Pancreas (tissue), 10 donors: ENCODE results near the gene PA2G4. TPM values are rescaled to one million over a fixed set of nuclear protein-coding genes. Genes with fewer than 3 reads are reported as not detected.
A peak's percentile ranks its signal among the peaks of the same experiment; 100 is the strongest.

ENCODE experiments used
- ATAC-seq, 4 donors: fragments of 200-7000 bp; cut with Tn5 transposase; one replicate each; pipeline versions ENCODE4 v1.8.0 to v1.9.1; 2020; ENCODE audit warnings: mild to moderate bottlenecking in 4 of 4, moderate library complexity in 4 of 4
- DNase-seq, 6 donors: peaks; one replicate each; pipeline ENCODE4 v3.0.0-alpha.2; 2020
- FAIRE-seq: peaks from 2 replicates; lab custom pipeline; 2012; peaks lifted over from hg19 to GRCh38; lab: Jason Lieb, UNC
- H3K27ac ChIP-seq, 4 donors: fragments of 200-600 bp; sonication (generic); 1 replicate in 3 of 4; 2 replicates in 1 of 4; pipeline versions ENCODE4 v1.5.0 to v1.8.0; 2020
- H3K27me3 ChIP-seq, 4 donors: fragments of 200-600 bp; one replicate each; pipeline ENCODE4 v1.8.0; 2021
- H3K36me3 ChIP-seq, 3 donors: fragments of 200-600 bp; sonication (generic) in 1 of 3; one replicate each; pipeline versions ENCODE4 v1.5.0 to v1.8.0; 2020 to 2021
- H3K4me1 ChIP-seq, 3 donors: fragments of 200-600 bp; one replicate each; pipeline ENCODE4 v1.8.0; 2021
- H3K4me3 ChIP-seq, 4 donors: fragments of 200-600 bp; sonication (generic) in 2 of 4; one replicate each; pipeline versions ENCODE4 v1.5.0 to v1.8.0; 2020 to 2021
- H3K9me3 ChIP-seq, 4 donors: fragments of 200-600 bp; one replicate each; pipeline ENCODE4 v1.8.0; 2021
- WGBS, 2 donors: extraction: QIAGEN DNeasy Blood & Tissue Kit; methylation state at CpG; one replicate each; pipeline ENCODE4 v1.1.7; 2013; 5-methylcytosine and 5-hydroxymethylcytosine counted together
- intact Hi-C, 3 donors: fragments of 100-400 bp; cut with DNase I; formaldehyde crosslinking; loops; one replicate each; pipeline versions ENCODE4 v1.11.1 to v1.14.2; 2022
- polyA plus RNA-seq, 2 donors: library from polyadenylated mRNA; stranded (reverse); fragments of 200-250 nt; gene quantifications; one replicate each; pipeline ENCODE4 v1.2.3, GENCODE V29; 2013
- total RNA-seq, 6 donors: library from RNA; stranded (reverse); fragmentation: NEBNext Ultra II Directional in 4 of 6; extraction: Animal tissue kit (Norgen Biotek cat#: 25700) in 4 of 6; gene quantifications; one replicate each; pipeline versions ENCODE4 v1.2.1 to v1.2.4, GENCODE V29; 2021 to 2023
- TF ChIP-seq, protein P1 (sequence below), 4 donors: fragments of 200-600 bp; sonication (generic) in 3 of 4; IDR thresholded peaks; one replicate each; pipeline versions ENCODE4 v1.5.0 to v1.8.0; 2021; ENCODE audit warnings: antibody characterized with exemption in 4 of 4
- donor health status: healthy with polysubstance abuse.
- donor health status: DM: no; HTN: no; CAD: no; lungs with moderate emphysema.
- donor health status: DM: no; HTN: no; CAD: no.
- donor health status: control.
- donor health status: control.
- donor health status: Bipolar disorder and iron deficiency.
- donor health status: DM: yes; HTN: yes; CAD: no.
- donor health status: DM: no; HTN: no; CAD: no.
- donor health status: DM: no; HTN: no; CAD: no.
- donor health status: DM: yes; HTN: yes; CAD: no.

PA2G4 gene
- total and polyA plus RNA-seq, 8 donors: 30.1 to 59.8 (median 41.8) TPM

DNA sequence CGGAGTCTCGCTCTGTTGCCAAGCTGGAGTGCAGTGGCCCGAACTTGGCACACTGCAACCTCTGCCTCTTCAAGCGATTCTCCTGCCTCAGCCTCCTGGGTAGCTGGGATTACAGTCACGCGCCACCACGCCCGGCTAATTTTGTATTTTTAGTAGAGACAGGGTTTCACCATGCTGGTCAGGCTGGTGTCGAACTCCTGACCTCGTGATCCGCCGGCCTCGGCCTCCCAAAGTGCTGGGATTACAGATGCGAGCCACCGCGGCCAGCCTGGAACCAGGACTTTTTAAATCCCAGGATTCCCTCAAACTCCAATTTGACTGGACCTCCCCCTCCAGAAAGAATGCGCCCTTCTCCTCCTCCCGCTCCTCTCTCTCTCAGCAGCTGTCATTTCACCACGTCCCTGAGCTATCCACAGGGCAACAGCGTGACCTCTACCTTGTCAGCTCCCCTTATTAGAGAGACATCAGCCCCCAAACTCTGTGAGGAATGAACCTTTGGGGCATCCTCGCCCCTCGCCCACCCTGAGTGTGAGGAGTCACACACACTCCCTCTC is 25.7 kb downstream of the PA2G4 start:
- H3K36me3 ChIP-seq: peaks cover 3 to 44% (median 4%) of the 10 kb centered on the region in 3 donors
- H3K27me3 ChIP-seq: no peaks in the 10 kb centered on the region
- intact Hi-C loops: loop anchor here in 1 of 3 donors (10.0 kb wide), 1 partner anchor 325 kb away; the partner anchor contains the start of gene MIP
- DNase-seq: no peak
- no peak for ATAC-seq
- peak overlapping the region in 1 of 4 donors; percentile 72 for H3K4me3 ChIP-seq
- TF ChIP-seq, protein P1, sequence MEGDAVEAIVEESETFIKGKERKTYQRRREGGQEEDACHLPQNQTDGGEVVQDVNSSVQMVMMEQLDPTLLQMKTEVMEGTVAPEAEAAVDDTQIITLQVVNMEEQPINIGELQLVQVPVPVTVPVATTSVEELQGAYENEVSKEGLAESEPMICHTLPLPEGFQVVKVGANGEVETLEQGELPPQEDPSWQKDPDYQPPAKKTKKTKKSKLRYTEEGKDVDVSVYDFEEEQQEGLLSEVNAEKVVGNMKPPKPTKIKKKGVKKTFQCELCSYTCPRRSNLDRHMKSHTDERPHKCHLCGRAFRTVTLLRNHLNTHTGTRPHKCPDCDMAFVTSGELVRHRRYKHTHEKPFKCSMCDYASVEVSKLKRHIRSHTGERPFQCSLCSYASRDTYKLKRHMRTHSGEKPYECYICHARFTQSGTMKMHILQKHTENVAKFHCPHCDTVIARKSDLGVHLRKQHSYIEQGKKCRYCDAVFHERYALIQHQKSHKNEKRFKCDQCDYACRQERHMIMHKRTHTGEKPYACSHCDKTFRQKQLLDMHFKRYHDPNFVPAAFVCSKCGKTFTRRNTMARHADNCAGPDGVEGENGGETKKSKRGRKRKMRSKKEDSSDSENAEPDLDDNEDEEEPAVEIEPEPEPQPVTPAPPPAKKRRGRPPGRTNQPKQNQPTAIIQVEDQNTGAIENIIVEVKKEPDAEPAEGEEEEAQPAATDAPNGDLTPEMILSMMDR (IDR thresholded peaks at IDR 0.05): no peak
- H3K9me3 ChIP-seq: no peaks in the 10 kb centered on the region
- peak overlapping the region in 1 of 4 donors; percentile 79 for H3K27ac ChIP-seq
- FAIRE-seq: no peak
- 77 to 81% methylated on average over 22 of the region's 22 CpGs for WGBS, 2 donors
- H3K4me1 ChIP-seq: peaks cover 10 to 27% (median 12%) of the 10 kb centered on the region in 3 donors

DNA sequence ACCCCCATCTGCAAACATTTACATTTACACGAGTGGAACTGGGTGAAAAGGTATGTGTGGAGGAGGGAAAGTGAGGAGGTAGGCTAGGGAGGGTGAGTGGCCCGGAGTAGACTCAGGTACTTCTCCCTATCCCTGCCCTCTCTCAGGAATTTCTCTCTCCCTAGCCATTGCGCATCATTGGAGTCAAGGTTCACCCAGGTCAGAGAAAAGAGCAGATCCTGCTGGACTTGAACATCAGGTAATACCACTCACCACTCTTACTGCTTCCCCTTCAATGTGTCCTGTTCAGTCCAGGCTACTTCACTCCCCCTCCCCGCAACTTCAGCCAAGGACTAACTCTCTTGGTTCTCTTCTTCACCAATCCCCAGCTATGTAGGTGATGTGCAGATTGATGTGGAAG is 26.5 kb downstream of the PA2G4 start:
- TF ChIP-seq, protein P1 (IDR thresholded peaks at IDR 0.05): no peak
- DNase-seq: no peak
- intact Hi-C loops: no loop called here
- no peak overlapping the region for H3K4me3 ChIP-seq
- H3K36me3 ChIP-seq: peaks cover 3 to 44% (median 4%) of the 10 kb centered on the region in 3 donors
- H3K9me3 ChIP-seq: no peaks in the 10 kb centered on the region
- no peak for FAIRE-seq
- no peaks in the 10 kb centered on the region for H3K27me3 ChIP-seq
- 83 to 88% methylated on average over 4 of the region's 4 CpGs for WGBS, 2 donors
- no peak overlapping the region for H3K27ac ChIP-seq
- H3K4me1 ChIP-seq: peaks cover 10 to 23% (median 12%) of the 10 kb centered on the region in 3 donors
- no peak for ATAC-seq

DNA sequence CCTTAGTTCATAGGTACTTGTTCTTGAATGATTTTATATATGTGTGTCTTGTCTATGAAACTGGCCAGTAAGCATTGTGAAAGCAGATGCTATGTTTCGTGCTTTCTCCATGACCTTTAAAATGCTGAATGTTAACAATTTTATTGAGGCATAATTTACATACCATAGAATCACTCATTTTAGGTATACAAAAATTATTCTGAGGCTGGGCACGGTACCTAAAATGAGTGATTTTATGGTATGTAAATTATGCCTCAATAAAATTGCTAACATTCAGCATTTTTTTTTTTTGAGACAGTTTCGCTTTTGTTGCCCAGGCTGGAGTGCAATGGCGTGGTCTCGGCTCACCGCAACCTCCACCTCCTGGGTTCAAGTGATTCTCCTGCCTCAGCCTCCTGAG is 30.5 kb downstream of the PA2G4 start:
- ATAC-seq: no peak
- DNase-seq: no peak
- H3K9me3 ChIP-seq: no peaks in the 10 kb centered on the region
- H3K36me3 ChIP-seq: peaks cover 3 to 80% (median 9%) of the 10 kb centered on the region in 3 donors
- no peak for FAIRE-seq
- TF ChIP-seq, protein P1 (IDR thresholded peaks at IDR 0.05): no peak
- H3K4me1 ChIP-seq: peaks cover 0 to 2% (median 0%) of the 10 kb centered on the region in 3 donors
- intact Hi-C loops: no loop called here
- H3K27ac ChIP-seq: no peak overlapping the region
- no peaks in the 10 kb centered on the region for H3K27me3 ChIP-seq
- 97 to 98% methylated on average over 6 of the region's 6 CpGs for WGBS, 2 donors
- H3K4me3 ChIP-seq: no peak overlapping the region

DNA sequence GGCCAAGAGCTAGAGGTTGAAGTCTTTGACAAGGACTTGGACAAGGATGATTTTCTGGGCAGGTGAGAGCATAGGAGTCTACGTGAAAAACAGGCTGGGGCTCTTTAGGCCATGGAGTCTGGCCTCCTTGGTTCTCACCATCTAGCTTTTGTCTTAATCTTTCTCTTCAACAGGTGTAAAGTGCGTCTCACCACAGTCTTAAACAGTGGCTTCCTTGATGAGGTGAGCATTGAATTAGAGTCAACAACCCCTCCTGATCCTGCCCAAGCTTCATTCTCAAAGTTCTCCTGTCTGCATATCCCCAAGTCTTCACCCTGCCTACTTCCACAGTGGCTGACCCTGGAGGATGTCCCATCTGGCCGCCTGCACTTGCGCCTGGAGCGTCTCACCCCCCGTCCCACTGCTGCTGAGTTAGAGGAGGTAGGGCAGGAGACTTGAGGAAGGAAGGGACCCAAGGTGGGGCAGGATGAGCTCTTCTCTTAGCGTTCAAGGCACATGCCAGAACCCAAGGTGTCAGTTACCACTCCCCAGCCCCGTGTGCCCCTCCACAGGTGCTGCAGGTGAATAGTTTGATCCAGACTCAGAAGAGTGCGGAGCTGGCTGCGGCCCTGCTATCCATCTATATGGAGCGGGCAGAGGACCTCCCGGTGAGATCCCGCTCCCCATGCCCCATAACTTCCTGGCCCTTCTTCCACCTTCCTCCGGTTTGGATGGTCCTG is 33.7 kb downstream of the PA2G4 start:
- ATAC-seq (no peak), DNase-seq (no peak), FAIRE-seq (no peak)
- Histone ChIP-seq H3K27ac (no peak overlapping the region), H3K4me1 (no peaks in the 10 kb centered on the region), H3K4me3 (no peak overlapping the region), H3K36me3 (peaks cover 0 to 81% (median 10%) of the 10 kb centered on the region in 3 donors), H3K27me3 (no peaks in the 10 kb centered on the region), H3K9me3 (no peaks in the 10 kb centered on the region)
- intact Hi-C loops: no loop called here
- TF ChIP-seq, protein P1 (IDR thresholded peaks at IDR 0.05): no peak
- WGBS, 2 donors: 94 to 97% methylated on average over 14 of the region's 14 CpGs
